GM21390 (cell line): ENCODE measurements around the gene NFATC3.

Experiments used
- ATAC-seq: cut with Tn5 transposase; IDR thresholded peaks from one replicate; pipeline ENCODE4 v1.9.1; 2021; ENCODE audit not compliant: unreplicated experiment

Gene NFATC3

GRCh38 chr16:68179855-68180254 is 94.7 kb downstream of the NFATC3 start:
- ATAC-seq = no peak

DNA sequence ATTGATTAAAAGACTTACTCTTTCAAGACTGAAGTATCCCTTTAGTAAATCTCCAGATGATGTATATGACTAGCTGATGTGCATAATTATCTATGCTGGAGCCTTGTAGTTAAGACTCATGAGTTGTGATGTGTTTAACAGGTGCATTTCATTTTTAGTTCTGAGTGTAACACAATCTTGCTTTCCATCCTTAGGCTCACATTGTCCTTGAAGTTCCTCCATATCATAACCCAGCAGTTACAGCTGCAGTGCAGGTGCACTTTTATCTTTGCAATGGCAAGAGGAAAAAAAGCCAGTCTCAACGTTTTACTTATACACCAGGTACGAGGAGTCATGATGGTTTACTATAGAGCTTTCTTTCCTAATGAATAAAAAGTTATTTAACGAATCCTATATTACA is 97.9 kb downstream of the NFATC3 start:
- no peak for ATAC-seq

GRCh38 chr16:68186877-68187276 is 101.7 kb downstream of the NFATC3 start:
- ATAC-seq = no peak

- no peak for ATAC-seq
These were observed 102.3 kb downstream of the NFATC3 start for GRCh38 chr16:68187505-68187904.

GRCh38 chr16:68188170-68188569 is 103.0 kb downstream of the NFATC3 start:
- ATAC-seq = no peak

GRCh38 chr16:68190081-68190480 is 104.9 kb downstream of the NFATC3 start:
- ATAC-seq = no peak

DNA sequence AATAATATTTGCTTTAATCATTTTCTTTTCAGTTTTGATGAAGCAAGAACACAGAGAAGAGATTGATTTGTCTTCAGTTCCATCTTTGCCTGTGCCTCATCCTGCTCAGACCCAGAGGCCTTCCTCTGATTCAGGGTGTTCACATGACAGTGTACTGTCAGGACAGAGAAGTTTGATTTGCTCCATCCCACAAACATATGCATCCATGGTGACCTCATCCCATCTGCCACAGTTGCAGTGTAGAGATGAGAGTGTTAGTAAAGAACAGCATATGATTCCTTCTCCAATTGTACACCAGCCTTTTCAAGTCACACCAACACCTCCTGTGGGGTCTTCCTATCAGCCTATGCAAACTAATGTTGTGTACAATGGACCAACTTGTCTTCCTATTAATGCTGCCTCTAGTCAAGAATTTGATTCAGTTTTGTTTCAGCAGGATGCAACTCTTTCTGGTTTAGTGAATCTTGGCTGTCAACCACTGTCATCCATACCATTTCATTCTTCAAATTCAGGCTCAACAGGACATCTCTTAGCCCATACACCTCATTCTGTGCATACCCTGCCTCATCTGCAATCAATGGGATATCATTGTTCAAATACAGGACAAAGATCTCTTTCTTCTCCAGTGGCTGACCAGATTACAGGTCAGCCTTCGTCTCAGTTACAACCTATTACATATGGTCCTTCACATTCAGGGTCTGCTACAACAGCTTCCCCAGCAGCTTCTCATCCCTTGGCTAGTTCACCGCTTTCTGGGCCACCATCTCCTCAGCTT is 105.8 kb downstream of the NFATC3 start:
- ATAC-seq = no peak

DNA sequence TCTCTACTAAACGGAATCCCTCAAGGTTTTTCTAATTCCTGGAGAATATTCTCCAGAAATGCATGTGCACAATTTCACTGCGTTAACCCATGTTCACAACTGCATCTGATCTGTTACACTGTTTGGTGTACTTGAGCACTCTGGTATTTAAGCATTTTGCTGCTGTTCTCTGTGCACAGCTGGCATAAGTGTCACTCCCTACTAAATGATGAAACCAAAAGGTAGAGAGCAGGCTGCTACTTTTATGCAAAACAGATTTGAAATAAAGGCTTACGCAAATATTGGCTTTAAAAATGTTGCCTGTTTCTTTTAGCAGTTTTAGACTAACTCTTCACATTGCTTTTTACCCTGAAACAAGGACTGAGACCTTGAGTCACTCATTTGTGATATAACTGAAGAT is 109.1 kb downstream of the NFATC3 start:
- ATAC-seq = no peak

DNA sequence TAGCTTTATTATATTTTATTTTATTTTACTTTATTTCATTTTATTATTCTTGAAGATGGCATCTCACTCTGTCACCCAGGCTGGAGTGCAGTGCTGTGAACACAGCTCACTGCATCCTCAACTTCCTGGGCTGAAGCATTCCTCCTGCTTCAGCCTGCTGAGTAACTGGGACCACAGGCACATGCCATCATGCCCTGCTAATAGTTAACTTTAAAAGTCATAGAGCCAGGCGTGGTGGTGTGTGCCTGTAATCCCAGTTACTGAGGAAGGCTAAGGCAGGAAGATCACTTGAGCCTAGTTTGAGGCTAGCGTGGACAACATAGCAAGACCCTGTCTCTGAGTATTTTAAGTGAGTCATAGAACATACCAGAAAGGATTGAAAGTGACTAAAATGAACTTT is 112.1 kb downstream of the NFATC3 start:
- no peak for ATAC-seq

- no peak for ATAC-seq
These were observed 115.1 kb downstream of the NFATC3 start for GRCh38 chr16:68200088-68200783.

GRCh38 chr16:68202091-68202519 is 116.9 kb downstream of the NFATC3 start:
- no peak for ATAC-seq

DNA sequence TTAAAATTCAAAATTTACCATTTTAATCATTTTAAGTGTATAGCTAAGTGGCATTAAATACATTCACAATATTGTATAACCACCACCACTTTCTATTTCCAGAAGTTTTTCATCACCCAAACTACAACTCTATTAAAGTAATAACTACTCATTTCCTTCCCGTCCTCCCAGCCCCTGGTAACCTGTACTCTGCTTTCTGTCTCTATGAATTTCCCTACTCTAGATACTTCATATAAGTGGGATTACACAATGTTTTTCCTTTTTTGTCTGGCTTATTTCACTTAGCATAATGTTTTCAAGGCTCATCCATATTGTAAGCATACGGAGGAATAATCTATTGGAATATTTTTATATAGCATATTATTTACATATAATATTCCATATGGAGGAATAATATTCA is 121.1 kb downstream of the NFATC3 start:
- no peak for ATAC-seq

GRCh38 chr16:68214726-68215125 is 129.6 kb downstream of the NFATC3 start:
- ATAC-seq = no peak

DNA sequence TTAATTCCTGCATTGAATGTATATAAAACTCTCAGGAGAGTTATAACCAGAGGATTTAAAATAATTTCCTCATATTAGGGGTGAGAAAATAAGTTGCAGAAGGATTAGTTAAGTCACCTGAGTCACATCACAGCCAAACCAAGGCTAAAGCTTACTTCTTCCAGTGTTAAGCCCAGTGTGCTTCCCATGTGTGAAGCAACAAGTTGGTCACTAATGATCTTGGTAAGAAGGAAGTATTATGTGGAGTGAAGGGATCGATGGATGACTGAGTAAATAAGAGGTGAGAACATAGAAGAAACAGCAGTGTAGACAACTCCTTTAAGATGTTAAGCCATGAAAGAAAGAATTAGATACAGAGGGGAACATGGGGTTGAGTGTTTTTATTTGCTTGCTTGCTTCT is 130.1 kb downstream of the NFATC3 start:
- ATAC-seq = no peak

DNA sequence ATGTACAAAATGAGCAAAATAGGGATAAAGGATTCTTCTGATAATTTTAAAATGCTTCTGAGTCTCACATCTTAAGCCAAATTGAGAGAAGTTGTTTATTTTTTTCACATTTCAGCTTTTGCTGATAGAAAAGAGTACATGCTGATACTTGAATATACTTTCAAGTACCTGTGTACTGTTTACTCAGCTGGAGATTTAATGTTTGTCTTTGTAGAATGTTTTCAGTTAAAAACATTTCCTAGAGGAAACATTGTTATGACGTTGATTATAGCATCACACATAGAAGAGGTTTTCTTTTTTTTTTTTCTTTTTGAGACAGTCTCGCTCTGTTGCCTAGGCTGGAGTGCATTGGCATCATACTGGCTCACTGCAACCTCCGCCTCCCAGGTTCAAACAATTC is 131.1 kb downstream of the NFATC3 start:
- ATAC-seq = no peak

DNA sequence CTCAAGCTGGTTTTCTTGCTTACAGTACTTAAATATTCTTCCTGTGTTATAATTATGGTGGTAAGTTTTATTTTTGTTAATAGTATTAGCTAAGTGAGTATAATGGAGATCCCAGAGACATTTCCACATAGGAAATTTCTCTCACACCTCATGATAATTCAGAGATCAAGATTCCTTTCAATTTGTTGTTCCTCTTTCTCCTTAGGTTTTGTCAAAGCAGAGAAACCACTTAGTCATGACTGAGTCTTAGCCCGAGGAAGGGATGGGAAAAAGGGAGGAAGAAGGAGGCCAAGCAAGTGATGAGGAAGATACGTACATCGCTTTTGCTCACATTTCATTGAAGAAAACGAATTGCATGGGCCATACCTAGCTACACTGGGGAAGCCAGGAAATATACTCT is 132.3 kb downstream of the NFATC3 start:
- ATAC-seq = no peak

DNA sequence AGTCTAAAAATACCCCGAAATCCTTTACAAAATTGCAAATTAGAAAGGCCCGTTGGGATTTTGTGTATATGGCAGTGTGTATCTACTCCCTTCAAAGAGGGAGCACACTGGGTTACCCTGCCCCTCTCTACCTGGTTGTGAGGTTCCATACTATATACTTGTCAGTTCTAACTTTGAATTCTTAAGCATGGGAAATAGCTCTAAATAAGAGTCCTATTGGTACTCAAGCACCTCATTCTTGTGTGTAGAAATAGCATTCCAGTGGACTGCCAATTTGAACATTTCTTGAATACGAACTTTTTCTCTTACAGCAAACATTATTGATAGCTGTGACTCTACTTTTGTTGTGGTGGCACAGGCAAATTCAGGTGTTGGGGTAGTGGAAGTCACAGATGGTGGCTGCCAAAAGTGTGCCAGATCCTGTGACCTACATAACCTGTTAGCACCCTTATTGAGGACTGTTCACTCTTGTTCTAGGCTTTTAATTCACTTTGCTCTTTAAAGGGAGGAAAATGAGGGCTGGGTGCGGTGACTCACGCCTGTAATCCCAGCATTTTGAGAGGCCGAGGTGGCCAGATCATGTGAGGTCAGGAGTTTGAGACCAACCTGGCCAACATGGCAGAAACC is 134.7 kb downstream of the NFATC3 start:
- ATAC-seq = no peak

- no peak for ATAC-seq
These were observed 137.9 kb downstream of the NFATC3 start for GRCh38 chr16:68223072-68223471.

- ATAC-seq = no peak
These were observed 140.9 kb downstream of the NFATC3 start for GRCh38 chr16:68226116-68226515.

DNA sequence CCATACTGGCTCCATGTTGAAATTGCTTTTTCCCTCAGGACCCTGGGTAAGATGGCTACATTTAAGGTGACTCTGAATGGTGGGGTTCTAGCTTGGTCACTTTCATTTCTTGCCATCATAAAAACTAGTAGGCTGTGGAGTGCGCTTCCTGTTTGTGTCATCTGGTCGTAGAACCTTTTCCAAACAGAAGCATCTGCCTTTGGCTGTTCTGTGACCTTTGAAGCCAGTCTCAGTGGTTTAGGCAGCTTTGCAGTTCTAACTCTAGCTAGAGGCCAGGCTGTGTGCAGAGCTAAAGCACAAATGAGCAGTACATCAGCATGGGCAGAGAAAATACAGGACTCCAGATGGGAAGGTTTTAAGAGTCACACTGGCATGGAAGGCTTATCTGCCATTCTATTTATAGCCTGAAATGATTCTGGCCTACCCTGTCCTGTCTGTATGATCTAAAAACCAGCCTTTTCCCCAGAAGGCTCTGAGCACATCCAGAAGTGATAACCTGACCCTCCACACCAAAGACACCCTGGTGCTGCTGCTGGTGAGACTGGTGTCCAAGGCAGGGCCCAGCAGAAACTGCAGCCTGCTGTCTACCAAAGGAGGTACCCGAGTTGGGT is 142.1 kb downstream of the NFATC3 start:
- no peak for ATAC-seq

- no peak for ATAC-seq
These were observed 142.8 kb downstream of the NFATC3 start for GRCh38 chr16:68227850-68228553.
